Esophagus squamous epithelium (tissue), 4 donors: ENCODE results near the gene LNP1.

Experiments
- CTCF ChIP-seq, 6 experiments: fragments of 450-650 bp in 4 of 6; fragments of 200-600 bp in 2 of 6; sonication (generic) in 2 of 6; IDR thresholded peaks; one replicate each; pipeline ENCODE4 v1.5.1; 2016 to 2019; ENCODE audit warnings: antibody characterized with exemption in 6 of 6, mild to moderate bottlenecking in 4 of 6, moderate library complexity in 4 of 6
- POLR2A ChIP-seq, 4 donors: fragments of 450-650 bp; IDR thresholded peaks; one replicate each; pipeline ENCODE4 v1.6.1; 2017; ENCODE audit warnings: antibody characterized with exemption in 4 of 4, mild to moderate bottlenecking in 4 of 4, moderate library complexity in 3 of 4

- TF ChIP-seq CTCF (IDR thresholded peaks at IDR 0.05), result no peak
- no peak for TF ChIP-seq POLR2A (IDR thresholded peaks at IDR 0.05)
Observed at GRCh38 chr3:100402891-100403290, 1.6 kb downstream of the LNP1 start.
